Peyer's patch (tissue), 4 donors: ENCODE data around the gene RPGR.

Source experiments
- CTCF ChIP-seq, 6 experiments: fragments of 450-650 bp in 4 of 6; fragments of 200-600 bp in 2 of 6; sonication (generic) in 1 of 6; IDR thresholded peaks; one replicate each; pipeline ENCODE4 v1.5.1; 2017 to 2019; ENCODE audit warnings: antibody characterized with exemption in 6 of 6, mild to moderate bottlenecking in 3 of 6, moderate library complexity in 1 of 6
- POLR2A ChIP-seq, 2 donors: fragments of 450-650 bp; IDR thresholded peaks; one replicate each; pipeline ENCODE4 v1.5.1; 2017; ENCODE audit warnings: antibody characterized with exemption in 2 of 2, mild to moderate bottlenecking in 2 of 2, moderate library complexity in 2 of 2

- TF ChIP-seq CTCF (IDR thresholded peaks at IDR 0.05) (no peak), POLR2A (IDR thresholded peaks at IDR 0.05) (no peak)
Measured at GRCh38 chrX:38311743-38312142, 15.6 kb downstream of the RPGR start.
